ENCODE measurements around the gene STPG4.
"Not testable (repeated sequence)": the region's sequence is repeated elsewhere in the genome, so short reads cannot be mapped to it uniquely, and the experiment has no call there.

STPG4 gene, protein sequence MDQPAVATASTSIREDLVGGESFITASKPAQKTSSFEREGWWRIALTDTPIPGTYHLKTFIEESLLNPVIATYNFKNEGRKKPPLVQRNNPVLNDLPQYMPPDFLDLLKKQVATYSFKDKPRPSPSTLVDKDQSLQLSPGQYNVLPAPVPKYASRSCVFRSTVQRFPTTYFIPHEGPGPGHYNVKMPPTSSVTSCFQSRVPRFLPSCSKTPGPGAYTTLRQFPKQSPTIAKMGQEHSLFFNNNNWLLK

GRCh38 chr2:47155091-47155876 is at the start of gene STPG4:
STPG4 (minus strand) TSS chr2:47155308; CDS start chr2:47155251, 57 bp downstream.
- no peak for DNase-seq

DNA sequence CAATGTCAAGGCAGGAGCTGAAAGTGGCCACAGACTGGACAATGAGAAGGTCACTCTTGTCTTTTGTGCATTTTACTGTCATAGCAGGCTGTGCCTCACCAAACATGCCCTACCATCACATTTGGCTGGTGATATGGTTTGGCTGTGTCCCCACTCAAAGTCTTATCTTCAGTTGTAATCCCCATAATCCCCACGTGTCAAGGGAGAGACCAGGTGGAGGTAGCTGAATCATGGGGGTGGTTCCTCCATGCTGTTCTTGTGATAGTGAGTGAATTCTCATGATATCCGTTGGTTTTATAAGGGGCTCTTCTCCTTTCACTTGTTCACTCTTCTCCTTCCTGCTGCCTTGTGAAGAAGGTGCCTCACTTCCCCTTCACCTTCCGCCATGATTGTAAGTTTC is 49.6 kb upstream of the STPG4 start:
- DNase-seq = no peak

DNA sequence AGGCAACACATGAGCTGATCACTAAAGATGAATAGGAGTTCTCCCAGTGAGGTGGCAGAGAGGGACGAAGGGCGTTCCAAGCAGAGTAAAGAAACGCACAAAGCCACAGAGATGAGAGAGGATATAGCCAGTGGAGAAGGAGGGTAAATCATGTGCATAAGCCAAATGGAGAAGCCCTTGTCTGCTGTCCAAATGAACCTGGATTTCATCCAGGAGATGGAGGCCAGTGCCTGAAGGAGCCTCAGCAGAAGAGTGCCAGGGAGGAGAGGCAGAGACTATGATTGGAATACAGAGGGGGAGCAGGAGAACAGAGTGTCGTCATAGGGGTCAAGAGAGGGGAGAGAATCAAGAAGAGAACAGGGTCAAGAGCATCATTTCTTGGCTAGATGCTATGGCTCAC is 48.9 kb upstream of the STPG4 start:
- no peak for DNase-seq

DNA sequence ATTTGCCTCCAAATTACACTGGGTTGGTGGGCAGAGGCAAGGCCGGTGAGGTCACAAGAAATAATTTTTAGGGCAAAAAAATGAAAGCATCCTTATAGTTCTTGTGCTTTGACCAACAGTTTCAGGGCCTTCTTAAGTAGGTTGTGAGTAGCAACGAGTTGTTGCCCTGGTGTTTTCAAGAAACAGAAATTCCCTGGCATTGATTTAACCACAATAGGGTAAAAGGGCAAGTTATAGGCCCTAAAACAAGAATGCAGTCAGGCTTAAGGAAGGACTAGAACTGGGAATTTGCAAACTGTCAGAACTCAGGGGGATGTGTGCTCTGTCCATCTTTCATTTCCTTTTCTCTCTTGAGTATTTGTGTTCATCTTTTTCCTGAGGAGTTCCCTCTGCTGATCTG is 46.1 kb upstream of the STPG4 start:
- DNase-seq = no peak

- no peak for DNase-seq
Observed at GRCh38 chr2:47198985-47199451, 43.9 kb upstream of the STPG4 start.

DNA sequence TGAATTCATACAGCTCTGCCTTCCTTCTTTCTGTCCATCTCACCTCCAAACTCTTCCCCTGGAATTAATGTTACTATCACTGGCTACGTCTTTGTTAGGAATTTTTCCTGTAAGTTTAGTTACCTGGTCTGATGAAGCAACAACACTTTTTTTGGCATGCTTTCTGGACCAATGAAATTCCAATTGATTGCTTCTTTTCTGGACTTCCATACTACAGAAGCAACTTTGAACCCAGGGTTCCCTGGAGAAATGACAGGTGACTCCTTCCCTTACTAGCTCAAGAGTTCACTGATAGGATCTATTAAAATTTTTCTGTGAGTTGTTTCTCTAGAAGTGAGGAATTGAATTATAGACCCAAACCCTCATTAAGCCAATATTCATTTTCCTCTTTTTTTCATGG is 41.4 kb upstream of the STPG4 start:
- DNase-seq = no peak

DNA sequence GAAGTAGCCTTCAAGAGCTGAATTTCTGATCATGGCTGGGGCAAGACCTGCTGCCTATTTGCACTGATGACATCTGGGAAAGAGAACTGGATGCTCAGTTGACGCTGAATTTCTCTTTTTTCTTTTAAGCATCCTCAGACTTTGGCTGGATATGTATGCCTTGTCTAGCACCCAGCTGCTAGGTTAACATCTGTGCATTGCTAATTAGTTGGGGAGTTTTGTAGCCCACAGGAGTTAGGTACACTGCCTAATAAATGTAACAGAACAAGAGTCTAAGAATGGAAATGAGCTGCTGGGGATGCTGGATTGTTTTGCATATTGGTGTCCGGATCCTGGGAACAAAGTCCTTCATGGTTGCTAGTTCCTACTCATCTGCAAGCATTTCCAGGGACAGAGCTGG is 40.9 kb upstream of the STPG4 start:
- DNase-seq = no peak

GRCh38 chr2:47195148-47195547 is 40.0 kb upstream of the STPG4 start:
- no peak for DNase-seq

DNA sequence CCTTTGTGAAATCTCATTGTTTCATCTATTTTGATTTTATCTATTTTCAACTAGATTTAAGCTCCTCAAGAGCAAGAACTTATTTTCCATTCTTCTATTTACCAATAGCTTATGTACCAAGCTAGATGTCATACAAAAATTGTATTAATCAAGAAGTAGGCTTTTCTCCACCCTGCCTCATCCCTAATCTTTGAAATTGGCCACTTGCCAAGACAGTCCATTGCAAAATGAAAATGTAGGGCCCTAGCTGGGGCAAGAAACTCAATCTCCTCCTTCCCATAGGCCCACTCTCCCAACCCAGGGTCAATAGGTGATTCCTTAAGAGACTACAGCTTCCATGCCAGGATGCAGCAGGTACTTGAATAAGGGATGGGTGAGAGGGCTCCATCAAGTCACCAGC is 39.3 kb upstream of the STPG4 start:
- no peak for DNase-seq

DNA sequence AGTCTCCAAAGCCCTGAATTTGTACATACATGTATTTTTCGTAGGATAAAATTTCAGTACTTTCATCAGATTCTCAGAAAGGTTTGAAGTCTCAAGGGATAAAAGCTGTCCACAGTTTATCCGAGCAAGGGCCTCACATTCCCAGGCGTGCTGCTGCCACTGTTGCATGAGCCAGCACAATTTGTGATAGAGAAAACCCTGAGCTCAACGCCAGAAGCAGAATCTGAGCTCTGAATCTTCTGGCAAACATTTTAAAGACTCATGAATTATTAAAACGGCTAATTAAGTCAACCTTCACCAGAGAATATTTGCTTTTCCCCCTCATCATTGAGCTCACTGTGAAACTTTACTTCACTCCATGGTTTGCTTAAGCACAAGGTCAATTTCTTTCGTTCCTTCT is 38.5 kb upstream of the STPG4 start:
- no peak for DNase-seq

DNA sequence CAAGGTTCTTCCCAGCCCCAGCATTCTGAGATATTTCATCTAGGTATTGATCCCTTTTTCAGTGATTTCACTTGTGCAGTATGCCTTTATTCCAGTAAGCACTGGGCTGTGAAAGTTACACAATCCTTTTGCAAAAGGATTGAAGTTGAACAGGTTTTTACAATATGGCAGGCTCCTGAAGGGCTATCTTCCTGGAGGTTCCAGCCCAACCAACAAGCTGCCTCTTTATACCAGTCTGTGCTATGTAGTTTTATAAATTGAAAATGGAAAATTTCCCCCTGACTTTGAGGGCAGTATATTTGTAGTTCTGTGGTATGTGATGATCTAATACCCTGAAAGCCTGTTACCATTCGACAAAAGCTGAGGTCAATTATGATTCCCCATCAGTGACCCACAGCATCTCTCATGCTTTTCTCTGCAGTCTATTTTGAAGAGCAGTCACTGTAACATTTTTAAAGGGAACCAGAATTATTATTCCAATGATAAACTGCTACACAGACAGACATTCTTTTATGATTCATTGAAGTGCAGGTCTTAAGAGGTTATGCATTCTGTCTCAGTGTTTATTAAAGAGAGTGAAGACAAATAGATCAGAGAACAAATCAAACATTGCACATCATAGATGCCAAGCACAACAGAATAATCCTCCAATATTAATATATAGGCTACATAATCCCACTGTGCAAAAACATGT is 35.2 kb upstream of the STPG4 start:
- DNase-seq = no peak

GRCh38 chr2:47189635-47190034 is 34.5 kb upstream of the STPG4 start:
- no peak for DNase-seq

- no peak for DNase-seq
Observed at GRCh38 chr2:47187069-47187468, 32.0 kb upstream of the STPG4 start.

GRCh38 chr2:47186351-47186750 is 31.2 kb upstream of the STPG4 start:
- no peak for DNase-seq

DNA sequence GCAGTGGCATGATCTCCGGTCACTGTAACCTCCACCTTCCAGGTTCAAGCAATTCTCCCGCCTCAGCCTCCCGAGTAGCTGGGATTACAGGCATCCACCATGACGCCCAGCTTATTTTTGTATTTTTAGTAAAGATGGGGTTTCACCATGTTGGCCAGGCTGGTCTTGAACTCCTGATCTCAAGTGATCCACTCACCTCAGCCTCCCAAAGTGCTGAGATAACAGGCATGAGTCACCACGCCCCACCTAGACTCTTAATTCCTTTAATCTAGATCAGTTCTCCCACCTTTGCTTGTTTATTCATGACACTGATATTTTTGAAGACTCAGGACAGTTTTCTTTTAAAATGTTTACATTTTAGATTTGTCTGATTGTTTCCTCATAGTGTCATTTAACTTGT is 30.0 kb upstream of the STPG4 start:
- DNase-seq = not testable (repeated sequence)

DNA sequence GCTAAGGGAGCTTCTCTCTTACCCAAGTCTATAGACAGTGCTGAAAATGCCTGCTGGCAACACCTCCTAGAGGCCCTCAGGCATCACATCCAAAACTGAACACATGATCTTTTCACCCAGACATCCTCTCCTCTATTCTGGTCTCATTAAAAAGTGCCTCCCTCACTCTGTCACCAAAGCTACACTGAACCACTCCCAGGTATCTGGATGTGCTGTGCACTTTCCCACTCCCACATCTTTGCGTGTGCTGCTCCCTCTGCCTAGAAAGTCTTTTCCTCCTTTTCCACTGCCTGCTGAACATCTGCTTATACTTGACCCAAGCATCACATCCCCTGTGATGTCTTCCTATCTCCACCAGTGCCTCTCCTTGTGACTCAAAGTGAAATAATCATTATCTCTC is 26.1 kb upstream of the STPG4 start:
- DNase-seq = no peak

- DNase-seq = no peak
Observed at GRCh38 chr2:47180531-47180930, 25.4 kb upstream of the STPG4 start.

DNA sequence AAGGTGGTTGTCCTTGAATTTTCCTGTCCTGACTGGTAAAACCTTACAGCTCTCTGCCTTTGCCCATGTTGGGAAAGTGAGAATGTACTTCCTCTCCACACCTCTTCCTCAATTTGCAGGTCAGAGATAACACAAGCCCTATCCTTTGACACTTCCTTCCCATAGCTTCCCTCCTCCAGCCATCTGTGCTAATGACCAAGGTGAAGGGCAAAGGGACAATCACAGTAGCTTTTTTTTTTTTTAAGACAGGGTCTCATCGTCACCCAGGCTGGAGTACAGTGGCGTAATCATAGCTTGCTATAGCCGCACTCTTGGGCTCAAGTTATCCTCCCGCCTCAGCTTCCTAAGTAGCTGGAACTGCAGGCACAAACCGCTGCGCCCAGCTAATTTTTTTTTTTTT is 24.3 kb upstream of the STPG4 start:
- no peak for DNase-seq

DNA sequence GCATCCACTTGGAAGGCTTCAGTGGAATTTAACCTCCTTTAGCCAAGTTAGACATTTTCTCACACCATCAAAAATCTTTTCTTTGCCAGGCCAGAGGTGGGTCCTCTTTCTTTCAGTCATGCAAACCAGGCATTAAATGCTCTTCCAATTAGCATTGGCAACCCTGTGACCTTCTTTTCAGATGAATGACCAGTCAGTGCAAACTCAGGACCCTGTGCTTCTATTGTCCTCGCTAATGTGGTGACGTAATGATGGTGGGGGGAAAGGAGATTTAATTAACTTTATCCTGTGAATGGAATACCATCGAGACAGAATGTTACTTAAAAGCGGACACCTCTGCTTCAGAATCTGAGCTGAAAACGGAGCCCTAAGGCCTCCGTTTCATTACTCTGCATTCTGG is 23.2 kb upstream of the STPG4 start:
- no peak for DNase-seq

GRCh38 chr2:47177043-47177565 is 22.0 kb upstream of the STPG4 start:
- no peak for DNase-seq

DNA sequence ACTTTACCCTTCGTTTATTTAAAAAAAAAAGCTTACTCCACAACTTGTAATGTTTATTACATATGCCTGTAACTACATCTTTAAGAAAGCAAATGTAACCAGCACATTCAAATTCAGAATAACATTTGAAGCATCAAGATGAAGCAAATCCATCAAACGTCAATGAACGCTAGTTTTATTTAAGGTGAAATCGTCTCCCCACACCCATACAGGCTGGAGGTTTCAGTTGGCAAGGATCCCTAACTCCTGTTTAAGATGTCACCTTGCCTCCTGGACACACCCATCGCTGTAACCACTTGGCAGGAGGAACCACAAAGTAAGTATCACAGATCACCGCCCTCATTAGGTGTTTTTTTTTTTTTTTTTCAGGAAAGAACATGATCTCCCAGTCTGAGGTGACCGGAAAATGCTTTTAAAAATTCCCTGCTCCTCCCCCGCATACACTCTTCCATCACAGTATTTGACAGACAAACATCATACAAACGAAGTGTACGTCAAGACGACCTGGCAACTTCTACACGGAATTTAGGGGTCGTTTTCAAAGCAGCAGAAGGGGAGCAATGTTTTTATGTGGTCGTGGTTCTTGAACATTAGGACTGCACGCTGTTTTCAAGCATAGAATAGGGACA is 19.7 kb upstream of the STPG4 start:
- DNase-seq = peak; percentile 58

- DNase-seq = no peak
Observed at GRCh38 chr2:47173986-47174732, 19.1 kb upstream of the STPG4 start.

Data from activated CD4-positive, alpha-beta T cell treated with anti-CD3 and anti-CD28 coated beads, Interleukin-10, Interleukin-2, amounts not matched to agents 100 ng/mL and 50 ng/mL, durations not matched to agents 16 hours and 8 hours (primary cell).